ENCODE results near the gene PSENEN. TPM values are rescaled to one million over a fixed set of nuclear protein-coding genes. Genes with fewer than 3 reads are reported as not detected.
"Not testable (repeated sequence)": the region's sequence is repeated elsewhere in the genome, so short reads cannot be mapped to it uniquely, and the experiment has no call there.

The PSENEN gene
- total RNA-seq, 2 donors from 2014 or later: 50.7 to 53.7 TPM

DNA sequence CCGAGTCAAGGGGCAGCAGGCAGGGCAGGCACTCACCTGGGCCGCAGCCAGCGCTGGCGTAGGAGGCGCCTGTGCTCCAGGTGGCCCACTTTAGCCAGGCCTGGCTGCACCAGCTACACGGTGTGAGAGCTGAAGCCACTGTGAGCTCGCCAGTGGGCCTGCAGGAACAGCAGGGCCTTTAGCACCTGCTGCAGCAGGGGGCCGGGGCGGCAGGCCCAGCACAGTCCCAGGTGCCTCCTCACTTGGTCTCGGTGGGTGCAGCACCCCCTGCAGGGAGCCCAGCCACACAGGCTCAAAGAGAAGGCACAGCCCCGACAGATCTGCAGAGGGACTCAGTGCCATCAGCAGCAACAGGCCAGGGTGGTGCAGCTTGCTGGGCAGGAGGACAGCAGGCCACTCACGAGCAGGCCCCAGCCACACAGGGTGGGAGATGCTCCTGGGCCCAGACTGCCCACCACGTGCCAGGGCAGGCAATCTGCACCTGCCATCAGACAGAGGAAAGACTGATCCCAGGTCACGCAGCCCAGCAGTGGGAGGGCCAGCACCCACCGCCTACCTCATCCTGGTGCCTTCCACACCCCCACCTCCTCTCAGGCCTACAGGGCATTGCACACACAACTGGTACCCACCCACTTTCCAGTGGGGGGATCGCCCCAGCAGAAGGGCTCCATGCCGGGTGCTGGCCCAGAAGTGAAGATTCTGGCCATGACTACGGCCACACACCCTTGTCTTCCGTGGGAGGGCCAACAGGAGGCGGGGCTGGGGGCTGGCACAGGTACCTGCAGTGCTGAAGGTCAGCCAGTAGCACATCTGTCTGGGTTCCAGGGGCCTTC is 45.7 kb downstream of the PSENEN start:
- ATAC-seq (replicated peaks in 1 of 2) (peak; percentile 32 to 41), DNase-seq (peak; percentile 17 to 18)
- Mint-ChIP-seq H3K36me3 (ENCODE audit: insufficient read depth in 2 of 2) (no peaks in the 10 kb centered on the region), H3K4me1 (ENCODE audit: low read depth) (no peaks in the 10 kb centered on the region), H3K4me3 (no peak overlapping the region), H3K9me3 (no peaks in the 10 kb centered on the region), H3K27me3 (ENCODE audit: low read depth) (peaks cover 5% of the 10 kb centered on the region), H3K27ac (no peak overlapping the region)

DNA sequence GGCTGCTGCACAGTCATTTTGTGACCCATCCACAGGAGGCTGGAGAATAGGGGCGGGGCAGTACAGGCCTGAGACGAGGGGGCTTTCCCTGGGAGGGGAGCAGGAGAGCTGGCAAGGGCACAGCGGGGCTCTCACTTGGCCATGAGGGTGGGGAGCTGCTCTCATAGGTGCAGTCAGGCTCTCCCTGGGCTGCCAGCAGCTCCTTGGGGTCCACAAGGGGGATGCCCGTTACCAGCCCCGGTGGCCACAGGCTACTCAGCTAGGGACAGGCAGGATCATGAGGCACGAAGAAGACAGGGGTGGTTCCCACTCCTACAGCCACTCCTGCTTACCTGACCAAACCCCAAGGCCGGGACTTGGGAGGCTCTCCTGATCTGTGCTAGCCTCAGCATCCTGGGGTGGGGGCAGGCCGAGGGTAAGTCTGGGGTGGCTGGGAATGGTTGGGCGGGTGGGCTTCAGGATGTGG is 46.4 kb downstream of the PSENEN start:
- Mint-ChIP-seq H3K4me1 (ENCODE audit: low read depth) (peaks cover under 1% of the 10 kb centered on the region), H3K4me3 (no peak overlapping the region), H3K27ac (no peak overlapping the region), H3K9me3 (no peaks in the 10 kb centered on the region), H3K36me3 (ENCODE audit: insufficient read depth in 2 of 2) (no peaks in the 10 kb centered on the region), H3K27me3 (ENCODE audit: low read depth) (peaks cover 12% of the 10 kb centered on the region)
- DNase-seq (no peak), ATAC-seq (replicated peaks in 1 of 2) (no peak)

DNA sequence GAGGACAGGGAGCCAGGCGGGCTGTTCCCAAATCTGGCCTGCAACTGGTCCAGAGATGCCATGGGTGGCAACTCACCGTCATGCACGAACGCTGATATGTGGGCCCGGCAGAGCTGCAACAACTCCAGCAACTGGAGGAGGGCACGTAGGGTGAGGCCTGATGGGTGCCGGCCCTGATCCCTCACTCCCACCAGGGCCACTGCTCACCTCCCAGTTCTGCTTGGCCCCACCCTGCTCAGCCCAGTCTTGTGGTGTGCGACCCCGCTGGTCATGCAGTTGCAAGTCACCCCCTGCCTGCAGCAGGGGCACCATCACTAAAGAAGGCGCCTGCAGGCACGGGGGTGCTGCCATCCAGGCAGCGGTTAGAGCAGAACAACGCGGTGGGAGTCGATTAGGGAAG is 46.9 kb downstream of the PSENEN start:
- no peaks in the 10 kb centered on the region for H3K36me3 Mint-ChIP-seq (ENCODE audit: insufficient read depth in 2 of 2)
- no peak overlapping the region for H3K4me3 Mint-ChIP-seq
- ATAC-seq (replicated peaks in 1 of 2): no peak
- H3K4me1 Mint-ChIP-seq (ENCODE audit: low read depth): peaks cover 6% of the 10 kb centered on the region
- no peak for DNase-seq
- H3K27ac Mint-ChIP-seq: no peak overlapping the region
- no peaks in the 10 kb centered on the region for H3K9me3 Mint-ChIP-seq
- H3K27me3 Mint-ChIP-seq (ENCODE audit: low read depth): peaks cover 17% of the 10 kb centered on the region

DNA sequence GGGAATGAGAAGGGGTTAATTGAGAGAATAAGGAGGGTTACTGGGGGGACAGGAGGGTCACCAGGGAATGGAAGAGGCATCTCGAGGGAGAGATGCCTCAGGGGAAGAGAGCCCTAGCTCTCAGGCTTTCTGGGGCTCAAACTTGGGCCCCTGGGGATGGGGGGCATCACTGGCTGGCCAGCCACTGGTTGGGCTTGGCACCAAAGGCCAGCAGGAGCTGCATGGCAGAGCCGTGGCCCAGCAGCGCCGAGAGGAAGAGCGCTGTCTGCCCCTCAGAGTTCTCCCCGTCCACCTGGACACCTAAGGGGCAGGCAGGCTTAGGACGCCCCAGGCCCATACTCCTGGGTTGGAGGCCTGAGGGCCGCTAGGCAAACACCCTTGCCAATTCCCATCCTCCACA is 47.4 kb downstream of the PSENEN start:
- Mint-ChIP-seq H3K4me3 (no peak overlapping the region), H3K36me3 (ENCODE audit: insufficient read depth in 2 of 2) (no peaks in the 10 kb centered on the region), H3K4me1 (ENCODE audit: low read depth) (peaks cover 6% of the 10 kb centered on the region), H3K27ac (no peak overlapping the region), H3K9me3 (no peaks in the 10 kb centered on the region), H3K27me3 (ENCODE audit: low read depth) (peaks cover 21% of the 10 kb centered on the region)
- DNase-seq: no peak
- no peak for ATAC-seq (replicated peaks in 1 of 2)

DNA sequence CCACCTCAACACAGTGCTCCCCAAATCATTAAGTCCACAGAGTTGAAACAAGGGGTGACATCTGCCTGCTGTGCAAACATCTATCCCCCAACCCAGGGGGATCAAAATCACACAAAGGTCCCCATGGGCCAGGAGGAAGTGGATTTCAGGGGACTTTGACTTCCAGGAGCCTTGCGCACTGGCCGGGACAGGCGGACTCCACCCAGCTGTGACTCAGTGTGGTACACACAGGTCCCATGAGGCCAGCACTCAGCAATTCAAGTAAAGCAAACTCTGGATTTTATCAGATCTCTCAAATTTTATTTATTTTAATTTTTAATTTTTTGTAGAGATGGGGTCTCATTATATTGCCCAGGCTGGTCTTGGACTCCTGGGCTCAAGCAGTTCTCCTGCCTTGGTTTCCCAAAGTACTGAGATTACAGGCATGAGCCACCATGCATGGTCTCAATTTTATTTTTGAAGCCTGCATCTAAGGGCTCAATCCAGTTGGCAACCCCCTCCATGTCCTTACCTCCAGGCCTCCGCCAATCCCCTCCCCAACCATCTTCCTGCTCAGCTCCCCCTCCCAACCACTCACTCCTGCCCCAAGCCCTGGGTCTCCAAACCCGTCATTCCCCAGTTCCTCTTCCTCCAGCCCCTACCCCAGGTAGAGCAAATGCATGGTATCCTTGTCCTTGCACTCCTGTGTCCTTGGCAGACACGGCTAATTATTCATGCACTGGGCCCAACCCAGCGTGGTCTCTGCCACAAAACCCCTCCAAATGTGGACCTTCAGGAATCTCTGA is 48.1 kb downstream of the PSENEN start:
- no peak overlapping the region for H3K27ac Mint-ChIP-seq
- H3K4me3 Mint-ChIP-seq: no peak overlapping the region
- DNase-seq (no peak), ATAC-seq (replicated peaks in 1 of 2) (no peak)
- no peaks in the 10 kb centered on the region for H3K9me3 Mint-ChIP-seq
- peaks cover 6% of the 10 kb centered on the region for H3K4me1 Mint-ChIP-seq (ENCODE audit: low read depth)
- peaks cover 26% of the 10 kb centered on the region for H3K27me3 Mint-ChIP-seq (ENCODE audit: low read depth)
- H3K36me3 Mint-ChIP-seq (ENCODE audit: insufficient read depth in 2 of 2): no peaks in the 10 kb centered on the region

DNA sequence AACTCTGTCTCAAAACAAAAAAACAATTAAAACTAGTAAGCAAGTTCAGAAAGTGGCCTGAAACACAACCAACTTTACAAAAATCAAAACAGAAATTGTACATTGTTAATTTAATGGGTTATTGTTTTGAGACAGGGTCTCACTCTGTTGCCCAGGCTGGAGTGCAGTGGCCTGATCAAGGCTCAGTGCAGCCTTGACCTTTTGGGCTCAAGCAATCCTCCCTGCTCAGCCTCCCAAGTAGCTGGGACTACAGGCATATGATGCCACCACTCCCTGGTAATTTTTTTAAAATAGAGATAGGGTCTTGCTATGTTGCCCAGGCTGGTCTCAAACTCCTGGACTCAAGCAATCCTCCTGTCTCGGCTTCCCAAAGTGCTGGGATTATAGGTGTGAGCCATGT is 50.1 kb downstream of the PSENEN start:
- H3K27ac Mint-ChIP-seq; ATAC-seq (replicated peaks in 1 of 2); H3K9me3 Mint-ChIP-seq; DNase-seq; H3K36me3 Mint-ChIP-seq (ENCODE audit: insufficient read depth in 2 of 2); H3K4me3 Mint-ChIP-seq; H3K4me1 Mint-ChIP-seq (ENCODE audit: low read depth): not testable (repeated sequence)
- H3K27me3 Mint-ChIP-seq (ENCODE audit: low read depth): peaks cover 26% of the 10 kb centered on the region

Other genes starting within 250 kb of the PSENEN start
- gene DMKN, start 232.0 kb upstream of the PSENEN start, total RNA-seq: 1 to 10 TPM; 3.7 to 7.5 TPM
- under 1 TPM in 1 of 2 donors, not detected in 1; 0.21 TPM for gene SBSN, start 217.3 kb upstream of the PSENEN start, total RNA-seq
- gene GAPDHS, start 212.2 kb upstream of the PSENEN start, total RNA-seq: not detected
- gene TMEM147, start 200.0 kb upstream of the PSENEN start, total RNA-seq: 10 to 100 TPM; 79.0 to 87.8 TPM
- gene ATP4A, start 182.0 kb upstream of the PSENEN start, total RNA-seq: not detected
- not detected for gene PMIS2, start 159.5 kb upstream of the PSENEN start, total RNA-seq
- gene HAUS5, start 132.9 kb upstream of the PSENEN start, total RNA-seq: 10 to 100 TPM; 39.2 to 55.3 TPM
- 100 to 1,000 TPM; 105 to 130 TPM for gene RBM42, start 116.6 kb upstream of the PSENEN start, total RNA-seq
- 1 to 10 TPM; 1.7 to 2.5 TPM for gene ETV2, start 103.9 kb upstream of the PSENEN start, total RNA-seq
- 100 to 1,000 TPM; 277 to 288 TPM for gene COX6B1, start 97.3 kb upstream of the PSENEN start, total RNA-seq
- gene UPK1A, start 79.1 kb upstream of the PSENEN start, total RNA-seq: under 1 TPM; 0.86 to 0.93 TPM
- 100 to 1,000 TPM; 147 to 192 TPM for gene ZBTB32, start 41.1 kb upstream of the PSENEN start, total RNA-seq
- 10 to 100 TPM; 63.0 to 71.5 TPM for gene KMT2B, start 27.6 kb upstream of the PSENEN start, total RNA-seq
- 100 to 1,000 TPM; 253 to 274 TPM for gene IGFLR1, start 3.2 kb upstream of the PSENEN start, total RNA-seq
- 10 to 100 TPM; 71.0 to 83.6 TPM for gene U2AF1L4, start 233 bp upstream of the PSENEN start, total RNA-seq
- 10 to 100 TPM; 11.4 to 14.3 TPM for gene LIN37, start 2.9 kb downstream of the PSENEN start, total RNA-seq
- gene HSPB6, start 11.4 kb downstream of the PSENEN start, total RNA-seq: 1 to 10 TPM; 1.4 to 2.4 TPM
- 10 to 100 TPM; 38.9 to 47.8 TPM for gene PROSER3, start 12.5 kb downstream of the PSENEN start, total RNA-seq
- 10 to 100 TPM; 66.8 to 86.0 TPM for gene ARHGAP33, start 29.9 kb downstream of the PSENEN start, total RNA-seq
- not detected for gene PRODH2, start 67.2 kb downstream of the PSENEN start, total RNA-seq
- gene NPHS1, start 106.9 kb downstream of the PSENEN start, total RNA-seq: under 1 TPM; 0.22 to 0.74 TPM
- gene KIRREL2, start 111.3 kb downstream of the PSENEN start, total RNA-seq: 1 to 10 TPM; 3.0 to 5.6 TPM
- 1 to 10 TPM; 2.4 to 7.7 TPM for gene APLP1, start 122.9 kb downstream of the PSENEN start, total RNA-seq
- gene NFKBID, start 154.9 kb downstream of the PSENEN start, total RNA-seq: 10 to 100 TPM; 51.5 to 63.1 TPM
- 10 to 100 TPM; 56.1 to 71.9 TPM for gene HCST, start 156.9 kb downstream of the PSENEN start, total RNA-seq
- 1 to 10 TPM in 1 of 2 donors, not detected in 1; 1.3 TPM for gene TYROBP, start 162.6 kb downstream of the PSENEN start, total RNA-seq
- gene LRFN3, start 190.7 kb downstream of the PSENEN start, total RNA-seq: 1 to 10 TPM; 6.4 to 8.5 TPM
- 10 to 100 TPM; 24.0 to 24.2 TPM for gene SDHAF1, start 249.5 kb downstream of the PSENEN start, total RNA-seq

Data from activated T-cell treated with anti-CD3 and anti-CD28 coated beads, Interleukin-2, amount 50 U/mL, for 72 hours (primary cell).